ENCODE measurements around the gene RRAS2. TPM values are rescaled to one million over a fixed set of nuclear protein-coding genes. Genes with fewer than 3 reads are reported as not detected.

RRAS2 gene
- 136 and 236 TPM in 2 replicates for total RNA-seq

DNA sequence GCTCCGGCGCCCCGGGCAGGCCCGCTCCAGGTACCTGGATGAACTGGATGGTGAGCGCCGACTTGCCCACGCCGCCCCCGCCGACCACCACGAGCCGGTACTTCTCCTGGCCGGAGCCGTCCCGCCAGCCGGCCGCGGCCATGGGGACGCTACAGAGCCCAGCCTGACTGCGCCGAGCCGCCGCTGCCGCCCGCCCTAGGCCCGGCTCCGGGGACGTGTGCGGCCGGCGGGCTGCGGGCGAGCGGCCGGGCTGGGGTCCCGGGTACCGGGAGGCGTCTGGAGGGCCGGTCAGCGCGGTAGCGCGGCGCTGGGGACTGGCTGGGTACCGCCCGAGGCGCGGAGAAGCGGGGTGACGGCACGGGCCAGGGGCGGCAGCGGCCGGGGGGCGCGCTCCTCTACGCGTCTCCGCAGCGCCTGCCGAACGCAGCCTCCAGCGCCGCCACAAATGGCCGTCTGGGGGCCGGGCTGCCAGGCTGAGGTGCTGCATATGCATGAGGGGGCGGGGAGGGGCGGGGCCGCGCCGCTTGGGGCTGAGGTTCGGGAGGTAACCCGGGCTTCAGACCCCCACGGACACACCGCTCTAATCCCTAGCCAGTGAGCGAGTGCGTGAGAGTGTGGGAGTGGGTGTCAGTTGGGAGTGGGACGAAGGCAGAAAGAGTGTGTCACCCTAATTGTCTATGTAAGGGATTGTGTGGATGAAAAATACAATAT lies at the start of gene RRAS2:
Gene RRAS2, minus strand, starts transcription at position 455 of the 711 bp plus-strand sequence. Its CDS starts 313 bp downstream, at position 142.

Other genes starting within 250 kb of the RRAS2 start
- gene COPB1, start 140.6 kb upstream of the RRAS2 start, total RNA-seq = 231 and 264 TPM in 2 replicates
- 108 and 137 TPM in 2 replicates for gene PSMA1, start 161.2 kb upstream of the RRAS2 start, total RNA-seq